Inferior parietal cortex (tissue), 1 donor: Measurements from ENCODE around the gene CARHSP1.
A peak's percentile ranks its signal among the peaks of the same experiment; 100 is the strongest.
"Not testable (repeated sequence)": the region's sequence is repeated elsewhere in the genome, so short reads cannot be mapped to it uniquely, and the experiment has no call there.

Experiments
- DNase-seq: peaks from one replicate; pipeline ENCODE4 v3.0.0-alpha.2; 2016; ENCODE audit errors: extremely low spot score

CARHSP1 gene

GRCh38 chr16:8893426-8893825 lies 24.6 kb upstream of the CARHSP1 start:
- DNase-seq = no peak

DNA sequence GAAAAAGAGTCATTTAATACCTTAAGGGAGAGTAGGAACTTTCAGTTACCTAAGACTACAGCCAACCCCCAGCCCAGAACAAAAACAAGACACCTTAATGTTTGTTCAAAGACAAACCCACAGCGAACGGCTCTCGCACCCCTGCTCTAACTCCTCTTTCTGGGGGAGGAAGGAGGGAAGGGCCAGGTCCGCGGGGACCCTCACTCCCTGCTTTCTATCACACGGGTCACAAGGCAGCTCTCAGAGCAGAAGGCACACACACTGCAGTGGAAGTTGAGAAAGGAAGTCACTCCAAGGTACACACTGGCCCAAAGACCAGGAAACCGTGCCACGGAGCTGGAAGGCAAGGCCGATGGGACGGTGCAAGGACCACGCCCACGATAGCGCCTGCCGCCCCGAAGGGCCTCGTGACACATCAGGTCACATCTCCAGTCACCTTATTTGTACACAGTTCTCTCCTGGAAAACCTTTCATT lies 23.3 kb upstream of the CARHSP1 start:
- DNase-seq = no peak

DNA sequence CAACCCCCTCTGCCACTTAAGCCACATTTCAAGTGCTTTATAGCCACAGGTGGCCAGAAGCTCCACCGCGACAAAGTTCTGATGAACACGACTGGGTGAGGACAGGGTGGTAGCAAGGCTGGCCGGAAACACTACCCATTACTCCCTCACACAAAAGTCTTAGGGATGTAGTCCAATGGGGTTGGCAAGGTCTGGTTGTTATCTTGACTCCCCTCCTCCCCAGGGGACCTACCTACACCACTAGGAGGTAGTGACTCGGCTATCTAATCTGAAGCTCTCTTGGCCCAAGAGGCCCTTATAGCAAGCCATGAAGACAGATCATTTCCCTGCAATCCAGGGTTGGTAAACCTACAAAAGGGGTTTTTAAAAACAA lies 21.7 kb upstream of the CARHSP1 start:
- no peak for DNase-seq

DNA sequence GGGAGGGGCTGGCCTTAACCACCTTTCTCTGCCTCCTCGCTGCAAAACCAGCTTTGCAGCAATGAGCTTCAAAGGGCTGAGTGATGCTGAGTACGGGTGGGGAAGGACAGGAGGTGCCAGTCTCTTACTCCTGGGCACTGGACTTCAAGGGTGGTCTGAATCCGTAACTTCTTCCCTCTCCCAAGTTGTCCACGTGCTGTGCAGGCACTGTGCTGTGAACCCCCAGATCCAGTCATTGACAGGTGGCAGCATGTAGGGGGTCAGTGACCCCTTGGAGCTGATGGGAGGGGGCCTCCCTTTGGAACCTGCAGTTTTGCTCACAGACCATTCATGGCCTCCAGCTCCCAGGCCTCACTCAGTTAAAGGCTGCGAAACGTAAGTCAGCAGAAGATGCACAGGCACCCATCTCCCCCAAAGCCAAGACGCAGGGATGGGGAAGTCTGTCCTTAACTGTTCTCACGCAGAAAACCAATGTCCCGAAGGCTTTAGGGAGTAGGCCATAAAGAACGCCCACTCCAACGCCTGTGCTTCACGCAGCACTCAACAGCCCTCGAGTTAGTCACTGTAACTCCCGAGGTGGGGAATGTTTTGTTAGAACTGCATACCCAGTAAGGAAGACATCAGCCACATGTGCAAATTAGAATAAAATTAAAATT lies 21.2 kb upstream of the CARHSP1 start:
- no peak for DNase-seq

DNA sequence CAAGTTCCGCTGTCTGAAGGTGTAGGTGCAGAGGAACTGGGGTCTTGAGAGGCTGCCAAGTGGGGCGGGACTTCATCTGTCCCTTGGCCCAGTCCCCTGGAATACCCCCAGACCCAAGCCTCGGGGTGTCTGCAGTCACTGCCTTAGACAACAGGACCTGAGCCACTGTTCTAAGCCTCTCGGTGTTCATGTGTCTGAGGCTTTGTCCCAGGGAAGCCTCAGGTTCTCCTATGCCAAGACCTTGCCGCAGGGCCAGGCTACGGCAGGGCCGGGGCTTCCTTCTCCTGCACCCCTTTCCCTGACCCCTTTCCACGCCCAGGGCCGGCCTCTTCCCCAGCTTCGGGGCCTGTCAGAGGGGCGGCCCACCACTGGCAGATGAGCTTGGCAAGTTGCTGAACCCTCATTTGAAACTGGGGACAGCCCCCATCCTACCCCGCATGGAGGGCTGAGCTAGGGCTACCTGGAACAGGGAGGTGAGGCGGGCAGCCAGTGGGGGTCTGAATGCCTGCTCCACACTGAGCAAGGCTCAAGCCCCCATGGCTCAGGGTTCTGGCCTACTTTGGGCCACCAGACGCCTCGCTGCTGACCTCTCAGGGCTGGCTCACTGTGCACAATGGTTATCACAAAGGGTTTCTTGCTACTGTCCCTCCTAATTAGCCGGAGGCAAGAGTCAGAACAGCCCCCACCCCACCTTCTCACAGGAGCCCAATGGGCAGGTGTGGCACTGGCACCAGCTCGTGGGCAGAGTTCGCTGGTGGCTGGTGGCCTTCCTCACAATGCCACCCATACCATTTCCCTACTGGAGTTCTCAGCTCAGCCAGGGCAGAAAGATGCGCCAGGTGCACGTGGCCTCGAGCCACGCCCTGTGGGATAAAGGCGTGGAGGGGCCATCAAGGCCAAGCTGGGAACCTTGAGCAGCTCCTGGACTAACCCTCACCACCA lies 20.4 kb upstream of the CARHSP1 start:
- DNase-seq = no peak

DNA sequence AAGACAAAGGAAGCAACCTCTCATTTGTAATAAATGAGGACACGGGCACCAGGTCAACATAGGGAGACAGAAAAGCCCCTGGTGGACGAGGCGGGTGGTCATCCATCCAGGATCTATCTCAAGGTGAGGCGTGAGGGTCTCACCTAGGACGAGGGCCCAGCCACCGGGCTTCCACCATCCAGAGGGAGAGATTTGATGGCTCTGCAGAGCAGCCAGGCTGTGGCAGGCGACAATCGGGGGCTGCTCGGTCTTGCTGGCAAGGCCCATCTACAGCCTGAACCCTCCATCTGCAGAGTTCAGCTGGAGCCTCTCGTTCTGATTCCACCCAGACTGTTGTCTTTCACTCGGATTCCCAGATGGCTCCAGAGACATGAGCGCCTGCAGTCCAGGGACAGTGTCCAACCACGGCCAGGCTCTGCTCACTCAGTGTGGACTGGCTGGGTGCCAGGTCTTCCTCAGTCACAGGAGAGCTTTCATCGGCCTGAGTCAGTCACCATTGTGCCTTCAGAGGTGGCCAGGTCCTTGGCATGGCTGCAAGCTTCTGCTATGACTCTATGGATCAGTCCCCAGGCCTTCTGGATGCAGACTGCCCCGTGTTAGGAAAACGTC lies 19.2 kb upstream of the CARHSP1 start:
- peak; percentile 57 for DNase-seq

DNA sequence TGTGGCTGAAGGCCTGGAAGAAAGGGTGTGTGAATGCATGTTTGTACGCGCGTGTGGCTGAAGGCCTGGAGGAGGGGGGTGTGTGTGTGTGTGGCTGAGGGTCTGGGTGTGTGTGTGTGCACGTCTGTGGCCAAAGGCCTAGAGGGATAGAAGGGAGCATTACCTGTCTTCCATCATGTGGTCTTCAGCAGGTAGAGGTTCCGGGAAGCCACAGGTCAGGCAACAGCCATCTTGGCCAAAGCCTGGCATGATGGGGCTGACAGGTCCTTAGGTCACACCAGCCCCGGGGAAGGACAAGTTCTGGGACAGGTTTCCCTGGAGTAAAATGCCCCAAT lies 18.6 kb upstream of the CARHSP1 start:
- DNase-seq = no peak

DNA sequence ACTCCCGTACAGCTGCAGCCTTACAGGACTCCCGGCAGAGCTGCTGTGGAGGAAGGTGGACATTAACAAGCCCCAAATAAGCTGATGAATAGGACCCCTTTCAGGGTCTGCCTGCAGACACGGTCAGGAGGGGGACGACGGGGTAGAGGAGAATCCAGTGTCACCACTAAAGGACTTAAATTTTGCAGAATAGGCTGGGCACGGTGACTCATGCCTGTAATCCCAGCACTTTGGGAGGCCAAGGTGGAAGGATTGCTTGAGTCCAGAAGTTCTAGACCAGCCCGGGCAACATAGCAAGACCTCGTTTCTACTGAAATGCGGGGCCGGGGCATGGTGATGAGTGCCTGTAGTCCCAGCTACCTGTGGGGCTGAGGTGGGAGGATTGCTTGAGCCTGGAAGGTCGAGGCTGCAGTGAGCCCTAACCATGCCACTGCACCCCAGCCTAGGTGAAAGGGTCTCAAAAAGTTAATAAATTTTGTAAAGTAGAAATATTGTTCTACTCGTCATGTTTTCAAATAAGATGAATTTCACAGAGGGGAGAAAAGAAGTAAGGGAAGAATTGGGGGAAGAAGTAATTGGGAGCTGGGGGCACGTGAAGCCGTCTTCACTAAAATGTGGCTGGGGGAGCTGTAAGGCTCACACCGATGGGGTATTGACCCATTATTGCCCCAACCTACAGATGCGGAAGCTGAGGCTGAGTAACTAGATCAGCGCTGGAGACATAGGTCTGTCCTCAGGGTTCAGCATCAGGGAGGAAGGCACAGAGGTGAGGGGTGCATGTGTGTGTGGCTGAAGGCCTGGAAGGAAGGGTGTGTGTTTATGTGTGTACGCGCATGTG lies 18.0 kb upstream of the CARHSP1 start:
- no peak for DNase-seq

GRCh38 chr16:8885674-8886592 lies 17.1 kb upstream of the CARHSP1 start:
- DNase-seq = no peak

- DNase-seq = no peak
Observed at GRCh38 chr16:8882725-8883377, 14.0 kb upstream of the CARHSP1 start.

- DNase-seq = no peak
Observed at GRCh38 chr16:8882041-8882617, 13.3 kb upstream of the CARHSP1 start, which contains the start of gene LITAFD. TSS of gene LITAFD (plus strand) at chr16:8882351. CDS start at chr16:8884356, 2,005 bp downstream.

- DNase-seq = no peak
Observed at GRCh38 chr16:8880839-8881510, 12.2 kb upstream of the CARHSP1 start.

DNA sequence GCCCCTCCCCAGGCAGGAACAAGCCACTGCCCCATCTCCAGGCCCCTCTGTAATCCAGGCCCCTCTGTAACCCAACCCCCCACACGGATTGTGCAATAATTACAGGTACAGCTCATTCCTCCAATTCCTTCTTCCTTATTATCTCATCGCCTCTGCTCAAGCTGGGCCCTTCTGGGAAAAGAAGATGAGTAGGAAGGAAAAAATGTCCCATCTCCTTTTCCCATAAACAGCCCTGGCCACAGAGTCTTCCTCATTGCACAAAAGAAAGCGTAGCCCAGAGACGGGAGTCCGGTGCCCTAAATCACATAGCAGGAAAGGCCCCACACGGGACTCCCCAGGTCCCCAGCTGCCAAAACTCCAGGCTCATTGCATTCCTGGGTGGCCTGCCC lies 9.7 kb upstream of the CARHSP1 start:
- DNase-seq = no peak

DNA sequence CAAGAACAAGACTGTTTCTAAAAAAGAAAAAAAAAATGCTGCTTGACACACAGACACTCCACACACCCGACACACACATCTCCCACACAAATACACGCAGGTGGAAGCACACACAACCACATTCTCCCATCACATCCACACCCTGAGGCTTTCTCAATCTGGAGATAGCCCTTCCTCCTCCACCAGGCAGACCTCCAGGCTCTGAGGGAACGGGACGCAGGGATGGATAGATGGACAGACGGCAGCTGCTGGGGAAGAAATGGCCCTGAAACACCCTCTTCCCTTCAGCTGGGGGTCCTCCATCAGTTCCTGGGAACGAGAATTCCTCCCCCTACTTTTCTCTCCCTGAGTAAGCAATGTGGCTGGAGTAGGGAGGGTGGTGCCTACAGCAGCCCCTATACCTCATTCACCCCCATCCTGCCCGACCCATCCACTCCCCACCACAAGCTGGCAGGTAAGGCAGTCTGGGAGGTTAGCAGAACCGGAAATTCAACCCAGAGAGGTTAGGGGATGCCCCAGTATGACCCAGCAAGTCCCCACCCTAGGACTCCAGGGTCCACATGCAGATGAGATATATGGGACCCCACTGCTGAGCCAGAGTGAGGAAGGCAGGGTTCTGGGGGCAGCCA lies 9.2 kb upstream of the CARHSP1 start:
- DNase-seq = no peak

- DNase-seq = not testable (repeated sequence)
Observed at GRCh38 chr16:8875317-8875716, 6.5 kb upstream of the CARHSP1 start.

- no peak for DNase-seq
Observed at GRCh38 chr16:8874388-8874787, 5.6 kb upstream of the CARHSP1 start.

GRCh38 chr16:8873866-8874195 lies 5.0 kb upstream of the CARHSP1 start:
- DNase-seq = not testable (repeated sequence)

GRCh38 chr16:8872967-8873865 lies 4.4 kb upstream of the CARHSP1 start:
- no peak for DNase-seq
